Activated CD8-positive, alpha-beta T cell treated with anti-CD3 and anti-CD28 coated beads for 36 hours (primary cell): Measurements from ENCODE around the gene PRKG1. TPM values are rescaled to one million over a fixed set of nuclear protein-coding genes. Genes with fewer than 3 reads are reported as not detected.

Experiments used
- ATAC-seq: fragments of 200-7000 bp; cut with Tn5 transposase; one replicate; pipeline ENCODE4 v1.10.0; 2021; ENCODE audit warnings: mild to moderate bottlenecking, moderate library complexity
- CTCF ChIA-PET: fragments of 350-600 bp; sonication (Branson Sonifier 250); formaldehyde crosslinking; loops from one replicate; lab custom pipeline; 2021; ENCODE audit warnings: antibody characterized with exemption; lab: Charles Lee
- POLR2A ChIA-PET: fragments of 350-600 bp; sonication (Branson Sonifier 250); formaldehyde crosslinking; loops from one replicate; lab custom pipeline; 2021; ENCODE audit warnings: antibody characterized with exemption; lab: Charles Lee
- DNase-seq: peaks from one replicate; pipeline ENCODE4 v3.0.0-alpha.2; 2020
- H3K27ac Mint-ChIP-seq: one replicate; pipeline ENCODE4 v1.8.0; 2021; ENCODE audit warnings: mild to moderate bottlenecking, mixed read lengths
- H3K27me3 Mint-ChIP-seq: one replicate; pipeline ENCODE4 v1.8.0; 2021; ENCODE audit warnings: mixed read lengths
- H3K36me3 Mint-ChIP-seq: one replicate; pipeline ENCODE4 v1.8.0; 2021; ENCODE audit warnings: low read depth, mixed read lengths
- H3K4me1 Mint-ChIP-seq: one replicate; pipeline ENCODE4 v1.8.0; 2021; ENCODE audit warnings: low read depth, mixed read lengths
- H3K4me3 Mint-ChIP-seq: one replicate; pipeline ENCODE4 v1.8.0; 2021; ENCODE audit warnings: mild to moderate bottlenecking, moderate library complexity, mixed read lengths
- H3K9me3 Mint-ChIP-seq: one replicate; pipeline ENCODE4 v1.8.0; 2021; ENCODE audit warnings: mixed read lengths
- intact Hi-C: fragments of 100-400 bp; cut with micrococcal nuclease; formaldehyde crosslinking; loops from one replicate; pipeline ENCODE4 v1.10.0; 2022
- total RNA-seq, 2 experiments: library from RNA; stranded (reverse); gene quantifications; one replicate each; pipeline ENCODE4 v1.2.3, GENCODE V29; 2021
- TF ChIP-seq, protein P1 (sequence below): fragments of 200-600 bp; IDR thresholded peaks from one replicate; pipeline ENCODE4 v1.8.0; 2022; ENCODE audit warnings: antibody characterized with exemption, mild to moderate bottlenecking

The PRKG1 gene
- total RNA-seq, 2 experiments from 2014 or later = not detected

GRCh38 chr10:51085204-51085603, 10.9 kb downstream of the PRKG1 start:
- H3K27ac Mint-ChIP-seq = no peak overlapping the region
- H3K4me3 Mint-ChIP-seq = no peak overlapping the region
- intact Hi-C loops = no loop called here
- POLR2A ChIA-PET = no interaction called here
- no peaks in the 10 kb centered on the region for H3K36me3 Mint-ChIP-seq
- peaks cover 2% of the 10 kb centered on the region for H3K27me3 Mint-ChIP-seq
- DNase-seq (no peak), ATAC-seq (no peak)
- H3K9me3 Mint-ChIP-seq = no peaks in the 10 kb centered on the region
- H3K4me1 Mint-ChIP-seq = no peaks in the 10 kb centered on the region
- TF ChIP-seq, protein P1, sequence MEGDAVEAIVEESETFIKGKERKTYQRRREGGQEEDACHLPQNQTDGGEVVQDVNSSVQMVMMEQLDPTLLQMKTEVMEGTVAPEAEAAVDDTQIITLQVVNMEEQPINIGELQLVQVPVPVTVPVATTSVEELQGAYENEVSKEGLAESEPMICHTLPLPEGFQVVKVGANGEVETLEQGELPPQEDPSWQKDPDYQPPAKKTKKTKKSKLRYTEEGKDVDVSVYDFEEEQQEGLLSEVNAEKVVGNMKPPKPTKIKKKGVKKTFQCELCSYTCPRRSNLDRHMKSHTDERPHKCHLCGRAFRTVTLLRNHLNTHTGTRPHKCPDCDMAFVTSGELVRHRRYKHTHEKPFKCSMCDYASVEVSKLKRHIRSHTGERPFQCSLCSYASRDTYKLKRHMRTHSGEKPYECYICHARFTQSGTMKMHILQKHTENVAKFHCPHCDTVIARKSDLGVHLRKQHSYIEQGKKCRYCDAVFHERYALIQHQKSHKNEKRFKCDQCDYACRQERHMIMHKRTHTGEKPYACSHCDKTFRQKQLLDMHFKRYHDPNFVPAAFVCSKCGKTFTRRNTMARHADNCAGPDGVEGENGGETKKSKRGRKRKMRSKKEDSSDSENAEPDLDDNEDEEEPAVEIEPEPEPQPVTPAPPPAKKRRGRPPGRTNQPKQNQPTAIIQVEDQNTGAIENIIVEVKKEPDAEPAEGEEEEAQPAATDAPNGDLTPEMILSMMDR = no peak
- CTCF ChIA-PET = interaction anchor here (1.3 kb wide), 1 partner anchor 9 kb away, joined by 4 read pairs; no protein-coding TSS in a partner anchor

DNA sequence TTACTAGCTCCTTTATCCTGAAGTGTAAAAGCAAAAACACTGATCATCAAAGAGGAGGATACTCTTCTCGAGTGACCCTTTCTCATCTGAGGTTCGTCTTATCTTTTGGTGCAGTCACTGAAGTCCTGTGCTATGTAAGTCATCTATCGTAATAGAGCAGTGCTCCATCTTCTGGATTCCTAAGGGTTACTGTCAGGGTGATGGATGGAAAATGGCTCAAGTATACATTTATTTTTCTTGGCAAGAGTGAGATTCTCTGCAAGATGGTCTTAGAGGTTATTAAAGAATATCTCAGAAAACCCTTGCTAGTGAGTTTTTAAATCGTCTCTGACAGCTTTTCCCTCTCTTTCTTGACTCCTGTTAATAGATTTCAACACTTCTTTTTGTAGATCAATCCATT, 12.4 kb downstream of the PRKG1 start:
- TF ChIP-seq, protein P1 = no peak
- Mint-ChIP-seq H3K36me3 (no peaks in the 10 kb centered on the region), H3K4me1 (no peaks in the 10 kb centered on the region), H3K4me3 (no peak overlapping the region), H3K27ac (no peak overlapping the region), H3K27me3 (peaks cover 2% of the 10 kb centered on the region), H3K9me3 (no peaks in the 10 kb centered on the region)
- CTCF ChIA-PET = no interaction called here
- no peak for DNase-seq
- no peak for ATAC-seq
- POLR2A ChIA-PET = no interaction called here
- intact Hi-C loops = no loop called here

DNA sequence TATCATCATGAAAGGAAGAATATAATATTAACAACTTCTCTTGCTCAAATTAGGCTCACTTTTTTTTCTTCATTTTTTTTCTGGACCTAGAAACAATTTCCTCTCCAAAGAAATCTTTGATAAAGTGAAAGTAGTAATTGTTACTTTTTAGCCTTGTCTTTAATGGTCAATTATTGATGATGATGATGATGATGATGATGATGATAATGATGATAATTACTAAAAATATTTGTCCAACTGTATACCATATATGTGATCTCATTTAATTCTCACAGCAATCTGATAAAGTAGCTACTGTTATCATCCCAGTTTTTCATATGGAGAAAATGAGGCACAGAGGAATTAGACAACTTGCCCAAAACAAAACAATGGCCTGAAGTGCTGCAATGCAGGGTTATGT, 12.8 kb downstream of the PRKG1 start:
- H3K4me3 Mint-ChIP-seq = no peak overlapping the region
- DNase-seq (no peak), ATAC-seq (no peak)
- H3K36me3 Mint-ChIP-seq = no peaks in the 10 kb centered on the region
- H3K4me1 Mint-ChIP-seq = no peaks in the 10 kb centered on the region
- H3K27ac Mint-ChIP-seq = no peak overlapping the region
- intact Hi-C loops = no loop called here
- peaks cover 2% of the 10 kb centered on the region for H3K27me3 Mint-ChIP-seq
- ChIA-PET CTCF (no interaction called here), POLR2A (no interaction called here)
- TF ChIP-seq, protein P1 = no peak
- no peaks in the 10 kb centered on the region for H3K9me3 Mint-ChIP-seq

- TF ChIP-seq, protein P1 = no peak
- POLR2A ChIA-PET = no interaction called here
- no peak for DNase-seq
- CTCF ChIA-PET = interaction anchor here (1.1 kb wide), 1 partner anchor 80 kb away, joined by 3 read pairs; no protein-coding TSS in a partner anchor
- H3K4me1 Mint-ChIP-seq = no peaks in the 10 kb centered on the region
- no peak overlapping the region for H3K27ac Mint-ChIP-seq
- no peak overlapping the region for H3K4me3 Mint-ChIP-seq
- no peak for ATAC-seq
- no peaks in the 10 kb centered on the region for H3K27me3 Mint-ChIP-seq
- intact Hi-C loops = no loop called here
- H3K36me3 Mint-ChIP-seq = no peaks in the 10 kb centered on the region
- H3K9me3 Mint-ChIP-seq = no peaks in the 10 kb centered on the region
Observed at GRCh38 chr10:51090190-51090589, 15.9 kb downstream of the PRKG1 start.

- H3K4me3 Mint-ChIP-seq = no peak overlapping the region
- CTCF ChIA-PET = no interaction called here
- H3K9me3 Mint-ChIP-seq = no peaks in the 10 kb centered on the region
- no peaks in the 10 kb centered on the region for H3K4me1 Mint-ChIP-seq
- no peak overlapping the region for H3K27ac Mint-ChIP-seq
- TF ChIP-seq, protein P1 = no peak
- no peaks in the 10 kb centered on the region for H3K27me3 Mint-ChIP-seq
- ATAC-seq (no peak), DNase-seq (no peak)
- intact Hi-C loops = no loop called here
- H3K36me3 Mint-ChIP-seq = no peaks in the 10 kb centered on the region
- POLR2A ChIA-PET = no interaction called here
Observed at GRCh38 chr10:51092402-51092801, 18.1 kb downstream of the PRKG1 start.
